Neural progenitor cell (in vitro differentiated cells): Measurements from ENCODE around the gene PAIP2. TPM values are rescaled to one million over a fixed set of nuclear protein-coding genes. Genes with fewer than 3 reads are reported as not detected.
"Not testable (repeated sequence)": the region's sequence is repeated elsewhere in the genome, so short reads cannot be mapped to it uniquely, and the experiment has no call there.

Experiments
- DNase-seq: peaks from one replicate; pipeline ENCODE4 v3.0.0-alpha.2; 2016; ENCODE audit warnings: low spot score
- H2AFZ ChIP-seq: fragments of 200-600 bp; sonication (generic); replicated peaks from 2 replicates; pipeline ENCODE4 v1.6.1; 2016; ENCODE audit warnings: antibody characterized with exemption
- H3F3A ChIP-seq: fragments of 200-600 bp; sonication (generic); 2 replicates; pipeline ENCODE4 v1.6.1; 2016; ENCODE audit warnings: antibody characterized with exemption, low read depth
- H3K27ac ChIP-seq: fragments of 200-600 bp; sonication (generic); 2 replicates; pipeline ENCODE4 v1.5.1; 2016; ENCODE audit warnings: mild to moderate bottlenecking
- H3K27me3 ChIP-seq: fragments of 200-600 bp; sonication (generic); 2 replicates; pipeline ENCODE4 v1.6.1; 2016; ENCODE audit warnings: mild to moderate bottlenecking, moderate library complexity
- H3K36me3 ChIP-seq: fragments of 200-600 bp; sonication (generic); 2 replicates; pipeline ENCODE4 v1.5.1; 2016
- H3K4me1 ChIP-seq: fragments of 200-600 bp; sonication (generic); 2 replicates; pipeline ENCODE4 v1.6.1; 2016; ENCODE audit warnings: mixed run types
- H3K4me2 ChIP-seq: fragments of 200-600 bp; sonication (generic); 2 replicates; pipeline ENCODE4 v1.6.1; 2016
- H3K4me3 ChIP-seq: fragments of 200-600 bp; sonication (generic); 2 replicates; pipeline ENCODE4 v1.5.1; 2016
- H3K79me2 ChIP-seq: fragments of 200-600 bp; sonication (generic); 2 replicates; pipeline ENCODE4 v1.6.1; 2016; ENCODE audit warnings: low read depth
- H3K9ac ChIP-seq: fragments of 200-600 bp; sonication (generic); 2 replicates; pipeline ENCODE4 v1.6.1; 2016
- H3K9me3 ChIP-seq: fragments of 200-600 bp; sonication (generic); 2 replicates; pipeline ENCODE4 v1.5.1; 2016; ENCODE audit warnings: low read depth
- H4K20me1 ChIP-seq: fragments of 200-600 bp; sonication (generic); 2 replicates; pipeline ENCODE4 v1.6.1; 2016; ENCODE audit warnings: low read depth
- H3K27ac Mint-ChIP-seq: 3 replicates; pipeline ENCODE4 v1.8.0; 2021; ENCODE audit warnings: mixed read lengths
- H3K27me3 Mint-ChIP-seq: 2 replicates; pipeline ENCODE4 v1.8.0; 2022; ENCODE audit warnings: low read depth, mild to moderate bottlenecking, inconsistent platforms, moderate library complexity, mixed read lengths; ENCODE audit not compliant: insufficient read depth
- H3K36me3 Mint-ChIP-seq: 3 replicates; pipeline ENCODE4 v1.8.0; 2021; ENCODE audit warnings: mixed read lengths
- H3K4me1 Mint-ChIP-seq: 3 replicates; pipeline ENCODE4 v1.8.0; 2021; ENCODE audit warnings: mixed read lengths
- H3K4me3 Mint-ChIP-seq: 3 replicates; pipeline ENCODE4 v1.8.0; 2021; ENCODE audit warnings: mild to moderate bottlenecking, moderate library complexity, mixed read lengths
- H3K9me3 Mint-ChIP-seq: 3 replicates; pipeline ENCODE4 v1.8.0; 2020; ENCODE audit warnings: mixed read lengths
- CTCF ChIP-seq: fragments of 200-600 bp; sonication (generic); IDR thresholded peaks from 2 replicates; pipeline ENCODE4 v1.5.1; 2017; ENCODE audit warnings: antibody characterized with exemption, mild to moderate bottlenecking
- EZH2 ChIP-seq: fragments of 200-600 bp; sonication (generic); IDR thresholded peaks from 2 replicates; pipeline ENCODE4 v1.6.1; 2017; ENCODE audit warnings: antibody characterized with exemption, mild to moderate bottlenecking, moderate library complexity
- EZH2phosphoT487 ChIP-seq: fragments of 200-600 bp; sonication (generic); IDR thresholded peaks from 2 replicates; pipeline ENCODE4 v1.6.1; 2017; ENCODE audit warnings: antibody characterized with exemption
- total RNA-seq: library from RNA; depleted of rRNA; stranded (reverse); fragments of >200 nt; gene quantifications from 2 replicates; pipeline ENCODE4 v1.2.3, GENCODE V29; 2015; ENCODE audit warnings: low replicate concordance

The PAIP2 gene
- total RNA-seq, 1 donor from 2014 or later, result 201 TPM

GRCh38 chr5:139342423-139342723, 719 bp downstream of the PAIP2 start:
- Histone ChIP-seq H3K27me3 (no peaks in the 10 kb centered on the region), H4K20me1 (peaks cover 51% of the 10 kb centered on the region), H3K9ac (peak overlapping the region; percentile 87), H2AFZ (no peak overlapping the region), H3F3A (peaks cover 13% of the 10 kb centered on the region), H3K36me3 (peaks cover 2% of the 10 kb centered on the region), H3K9me3 (no peaks in the 10 kb centered on the region), H3K4me2 (peak overlapping the region; percentile 98), H3K4me3 (peak overlapping the region; percentile 89), H3K79me2 (peaks cover 57% of the 10 kb centered on the region), H3K4me1 (peaks cover 12% of the 10 kb centered on the region), H3K27ac (peak overlapping the region; percentile 97)
- H3K4me1 Mint-ChIP-seq, result peaks cover 26% of the 10 kb centered on the region
- peak overlapping the region; percentile 95 for H3K4me3 Mint-ChIP-seq
- peaks cover 2% of the 10 kb centered on the region for H3K27me3 Mint-ChIP-seq
- no peak for TF ChIP-seq EZH2
- TF ChIP-seq EZH2phosphoT487, result no peak
- TF ChIP-seq CTCF, result no peak
- H3K27ac Mint-ChIP-seq, result peak overlapping the region; percentile 98
- peaks cover 3% of the 10 kb centered on the region for H3K9me3 Mint-ChIP-seq
- H3K36me3 Mint-ChIP-seq, result peaks cover 21% of the 10 kb centered on the region
- DNase-seq, result no peak

GRCh38 chr5:139343476-139343875, 1.8 kb downstream of the PAIP2 start:
- H4K20me1 ChIP-seq, result peaks cover 62% of the 10 kb centered on the region
- peak overlapping the region; percentile 89 for H3K4me3 ChIP-seq
- Mint-ChIP-seq H3K27me3 (peaks cover 2% of the 10 kb centered on the region), H3K27ac (no peak overlapping the region), H3K4me1 (peaks cover 26% of the 10 kb centered on the region), H3K36me3 (peaks cover 23% of the 10 kb centered on the region), H3K4me3 (peak overlapping the region; percentile 95), H3K9me3 (peaks cover 3% of the 10 kb centered on the region)
- no peak overlapping the region for H2AFZ ChIP-seq
- TF ChIP-seq EZH2phosphoT487 (no peak), EZH2 (no peak), CTCF (no peak)
- H3K36me3 ChIP-seq, result peaks cover 2% of the 10 kb centered on the region
- H3K9me3 ChIP-seq, result no peaks in the 10 kb centered on the region
- peak overlapping the region; percentile 98 for H3K4me2 ChIP-seq
- H3K27ac ChIP-seq, result no peak overlapping the region
- H3K79me2 ChIP-seq, result peaks cover 68% of the 10 kb centered on the region
- peaks cover 12% of the 10 kb centered on the region for H3K4me1 ChIP-seq
- H3K27me3 ChIP-seq, result no peaks in the 10 kb centered on the region
- peak overlapping the region; percentile 87 for H3K9ac ChIP-seq
- H3F3A ChIP-seq, result peaks cover 13% of the 10 kb centered on the region
- DNase-seq, result no peak

GRCh38 chr5:139344177-139344576, 2.5 kb downstream of the PAIP2 start:
- peaks cover 3% of the 10 kb centered on the region for H3K9me3 Mint-ChIP-seq
- no peak overlapping the region for H3K27ac Mint-ChIP-seq
- Histone ChIP-seq H3K79me2 (peaks cover 75% of the 10 kb centered on the region), H3K9me3 (no peaks in the 10 kb centered on the region), H2AFZ (no peak overlapping the region), H3F3A (peaks cover 15% of the 10 kb centered on the region), H3K36me3 (peaks cover 2% of the 10 kb centered on the region), H3K9ac (no peak overlapping the region), H3K4me1 (peaks cover 12% of the 10 kb centered on the region), H3K27me3 (no peaks in the 10 kb centered on the region), H3K27ac (no peak overlapping the region), H3K4me2 (peak overlapping the region; percentile 98), H3K4me3 (peak overlapping the region; percentile 89), H4K20me1 (peaks cover 69% of the 10 kb centered on the region)
- TF ChIP-seq EZH2phosphoT487 (no peak), CTCF (no peak), EZH2 (no peak)
- peaks cover 26% of the 10 kb centered on the region for H3K4me1 Mint-ChIP-seq
- peaks cover 26% of the 10 kb centered on the region for H3K36me3 Mint-ChIP-seq
- H3K4me3 Mint-ChIP-seq, result peak overlapping the region; percentile 66
- DNase-seq, result no peak
- H3K27me3 Mint-ChIP-seq, result peaks cover 2% of the 10 kb centered on the region

GRCh38 chr5:139345442-139345841, 3.8 kb downstream of the PAIP2 start:
- H3K4me3 Mint-ChIP-seq, H3K27ac Mint-ChIP-seq: not testable (repeated sequence)
- H3K79me2 ChIP-seq, result peaks cover 87% of the 10 kb centered on the region

GRCh38 chr5:139347863-139348262, 6.2 kb downstream of the PAIP2 start:
- Histone ChIP-seq H4K20me1 (peaks cover 100% of the 10 kb centered on the region), H3K4me1 (peaks cover 12% of the 10 kb centered on the region), H3F3A (peaks cover 11% of the 10 kb centered on the region), H3K79me2 (peaks cover 100% of the 10 kb centered on the region)
- not testable (repeated sequence) for H3K27ac Mint-ChIP-seq, H3K4me2 ChIP-seq, H3K9ac ChIP-seq, H3K27me3 ChIP-seq, DNase-seq, H2AFZ ChIP-seq, H3K36me3 ChIP-seq, H3K9me3 ChIP-seq, H3K4me3 ChIP-seq, H3K4me3 Mint-ChIP-seq, H3K27me3 Mint-ChIP-seq, H3K9me3 Mint-ChIP-seq, H3K27ac ChIP-seq
- H3K36me3 Mint-ChIP-seq, result peaks cover 39% of the 10 kb centered on the region
- H3K4me1 Mint-ChIP-seq, result peaks cover 13% of the 10 kb centered on the region

More at GRCh38 chr5:139345442-139345841, 3.8 kb downstream of the PAIP2 start:
- peaks cover 20% of the 10 kb centered on the region for H3F3A ChIP-seq
- H3K4me3 ChIP-seq, H3K36me3 ChIP-seq, H2AFZ ChIP-seq, H3K4me2 ChIP-seq, H3K9me3 ChIP-seq, H3K27ac ChIP-seq, DNase-seq, H3K9ac ChIP-seq, H3K27me3 Mint-ChIP-seq, H3K27me3 ChIP-seq, H3K9me3 Mint-ChIP-seq: not testable (repeated sequence)
- H3K4me1 ChIP-seq, result peaks cover 12% of the 10 kb centered on the region
- Mint-ChIP-seq H3K4me1 (peaks cover 26% of the 10 kb centered on the region), H3K36me3 (peaks cover 29% of the 10 kb centered on the region)
- peaks cover 82% of the 10 kb centered on the region for H4K20me1 ChIP-seq
